D341Med (cell line): ENCODE measurements around the gene EP400.

Source experiments
- DNase-seq: peaks from one replicate; pipeline ENCODE4 v3.0.0; 2012; ENCODE audit warnings: low spot score

Gene EP400

GRCh38 chr12:131911851-131912477 is 37.8 kb upstream of the EP400 start:
- no peak for DNase-seq

- DNase-seq, result no peak
Observed at GRCh38 chr12:131912518-131913274, 37.0 kb upstream of the EP400 start.

GRCh38 chr12:131913666-131914065 is 36.1 kb upstream of the EP400 start:
- DNase-seq, result no peak

- DNase-seq, result no peak
Observed at GRCh38 chr12:131914179-131914702, 35.5 kb upstream of the EP400 start.

- no peak for DNase-seq
Observed at GRCh38 chr12:131915000-131915689, 34.6 kb upstream of the EP400 start.

- no peak for DNase-seq
Observed at GRCh38 chr12:131915823-131916222, 33.9 kb upstream of the EP400 start.

GRCh38 chr12:131916306-131917138 is 33.2 kb upstream of the EP400 start:
- no peak for DNase-seq

GRCh38 chr12:131917139-131917710 is 32.5 kb upstream of the EP400 start:
- no peak for DNase-seq

GRCh38 chr12:131917711-131918306 is 31.9 kb upstream of the EP400 start:
- no peak for DNase-seq

- DNase-seq, result no peak
Observed at GRCh38 chr12:131918311-131919050, 31.3 kb upstream of the EP400 start.

GRCh38 chr12:131919051-131919347 is 30.7 kb upstream of the EP400 start:
- DNase-seq, result no peak

GRCh38 chr12:131919366-131920156 is 30.2 kb upstream of the EP400 start:
- DNase-seq, result no peak

- no peak for DNase-seq
Observed at GRCh38 chr12:131920157-131920508, 29.6 kb upstream of the EP400 start.

GRCh38 chr12:131920902-131921840 is 28.6 kb upstream of the EP400 start:
- no peak for DNase-seq

- DNase-seq, result no peak
Observed at GRCh38 chr12:131921866-131922769, 27.6 kb upstream of the EP400 start.

- no peak for DNase-seq
Observed at GRCh38 chr12:131922772-131923171, 27.0 kb upstream of the EP400 start.

- no peak for DNase-seq
Observed at GRCh38 chr12:131923260-131923659, 26.5 kb upstream of the EP400 start.
